MCF 10A (cell line): ENCODE results near the gene HAGHL. TPM values are rescaled to one million over a fixed set of nuclear protein-coding genes. Genes with fewer than 3 reads are reported as not detected.

Source experiments
- BruUV-seq: library from RNA; stranded (reverse); fragments of 400-500 nt; replicated peaks from 2 replicates; lab custom pipeline; 2021; lab: Mats Ljungman, UMichigan
- CTCF ChIA-PET: fragments of 300-600 bp; sonication (Branson Sonifier 250); formaldehyde crosslinking; extraction: SDS; loops from one replicate; lab custom pipeline; 2021; ENCODE audit warnings: antibody characterized with exemption, inconsistent platforms; lab: Yijun Ruan, JAX
- POLR2A ChIA-PET: fragments of 300-600, 350-650 bp; sonication (Branson Sonifier 250); formaldehyde crosslinking; extraction: SDS; loops from one replicate; lab custom pipeline; 2020; ENCODE audit warnings: antibody characterized with exemption, inconsistent platforms; lab: Yijun Ruan, JAX
- DNase-seq: peaks from one replicate; pipeline ENCODE4 v3.0.0-alpha.2; 2018; ENCODE audit not compliant: unreplicated experiment
- H3K27ac Mint-ChIP-seq: one replicate; pipeline ENCODE4 v1.8.0; 2022; ENCODE audit warnings: mild to moderate bottlenecking, low read depth, mixed read lengths; ENCODE audit not compliant: unreplicated experiment
- H3K27me3 Mint-ChIP-seq: one replicate; pipeline ENCODE4 v1.8.0; 2022; ENCODE audit warnings: mixed read lengths; ENCODE audit not compliant: insufficient read depth, unreplicated experiment
- H3K36me3 Mint-ChIP-seq: one replicate; pipeline ENCODE4 v1.8.0; 2022; ENCODE audit warnings: mild to moderate bottlenecking, moderate library complexity, mixed read lengths; ENCODE audit not compliant: insufficient read depth, unreplicated experiment
- H3K4me1 Mint-ChIP-seq: one replicate; pipeline ENCODE4 v1.8.0; 2022; ENCODE audit warnings: mixed read lengths; ENCODE audit not compliant: insufficient read depth, unreplicated experiment
- H3K4me3 Mint-ChIP-seq: one replicate; pipeline ENCODE4 v1.8.0; 2022; ENCODE audit warnings: mild to moderate bottlenecking, moderate library complexity, mixed read lengths; ENCODE audit not compliant: unreplicated experiment
- H3K9me3 Mint-ChIP-seq: one replicate; pipeline ENCODE4 v1.8.0; 2022; ENCODE audit warnings: mixed read lengths; ENCODE audit not compliant: unreplicated experiment
- intact Hi-C: fragments of 100-400 bp; cut with micrococcal nuclease; formaldehyde crosslinking; loops from 2 replicates; pipeline ENCODE4 v1.14.1; 2022
- microRNA-seq: library from miRNA; unstranded; fragments of <30 nt; microRNA quantifications from one replicate; pipeline ENCODE4 v1.2.0, GENCODE V29; 2022
- total RNA-seq: library from RNA; stranded (reverse); gene quantifications from 2 replicates; pipeline ENCODE4 v1.2.3, GENCODE V29; 2022
- TF ChIP-seq, protein P1 (sequence below): fragments of 200-600 bp; IDR thresholded peaks from one replicate; pipeline ENCODE4 v1.8.0; 2022; ENCODE audit warnings: antibody characterized with exemption, mild to moderate bottlenecking; ENCODE audit not compliant: unreplicated experiment

HAGHL gene
- total RNA-seq, 1 experiment from 2014 or later: 24.5 TPM

DNA sequence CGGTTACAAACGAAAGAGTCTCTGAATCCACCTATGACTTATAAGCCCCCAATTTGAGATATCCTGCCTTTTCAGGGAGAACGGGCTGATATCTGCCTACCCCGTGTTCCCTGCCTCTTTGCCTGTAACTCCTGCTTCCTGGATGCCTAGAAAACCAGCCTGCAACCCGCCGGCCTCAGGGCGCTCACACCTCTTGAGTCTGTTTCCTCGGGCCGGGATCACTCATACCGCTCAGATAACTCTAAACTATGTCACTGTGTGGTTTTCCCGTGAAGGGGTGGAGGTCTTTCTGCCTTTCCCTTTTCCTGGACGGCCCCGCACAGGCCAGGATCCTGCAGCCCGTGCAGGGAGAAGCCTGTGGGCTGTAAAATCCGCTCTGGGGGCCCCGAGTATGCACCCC, 50.9 kb downstream of the HAGHL start:
- Mint-ChIP-seq H3K27ac (no peak overlapping the region), H3K27me3 (no peaks in the 10 kb centered on the region), H3K36me3 (peaks cover 2% of the 10 kb centered on the region), H3K4me3 (no peak overlapping the region), H3K9me3 (no peaks in the 10 kb centered on the region), H3K4me1 (peaks cover under 1% of the 10 kb centered on the region)
- intact Hi-C loops: no loop called here
- ChIA-PET POLR2A (interaction anchor here (0.8 to 1.0 kb wide), 2 partner anchors 29 to 64 kb away, joined by 3 to 4 read pairs; no protein-coding TSS in a partner anchor), CTCF (no interaction called here)
- DNase-seq: no peak
- BruUV-seq: no TSS peak
- TF ChIP-seq, protein P1, sequence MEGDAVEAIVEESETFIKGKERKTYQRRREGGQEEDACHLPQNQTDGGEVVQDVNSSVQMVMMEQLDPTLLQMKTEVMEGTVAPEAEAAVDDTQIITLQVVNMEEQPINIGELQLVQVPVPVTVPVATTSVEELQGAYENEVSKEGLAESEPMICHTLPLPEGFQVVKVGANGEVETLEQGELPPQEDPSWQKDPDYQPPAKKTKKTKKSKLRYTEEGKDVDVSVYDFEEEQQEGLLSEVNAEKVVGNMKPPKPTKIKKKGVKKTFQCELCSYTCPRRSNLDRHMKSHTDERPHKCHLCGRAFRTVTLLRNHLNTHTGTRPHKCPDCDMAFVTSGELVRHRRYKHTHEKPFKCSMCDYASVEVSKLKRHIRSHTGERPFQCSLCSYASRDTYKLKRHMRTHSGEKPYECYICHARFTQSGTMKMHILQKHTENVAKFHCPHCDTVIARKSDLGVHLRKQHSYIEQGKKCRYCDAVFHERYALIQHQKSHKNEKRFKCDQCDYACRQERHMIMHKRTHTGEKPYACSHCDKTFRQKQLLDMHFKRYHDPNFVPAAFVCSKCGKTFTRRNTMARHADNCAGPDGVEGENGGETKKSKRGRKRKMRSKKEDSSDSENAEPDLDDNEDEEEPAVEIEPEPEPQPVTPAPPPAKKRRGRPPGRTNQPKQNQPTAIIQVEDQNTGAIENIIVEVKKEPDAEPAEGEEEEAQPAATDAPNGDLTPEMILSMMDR: no peak

DNA sequence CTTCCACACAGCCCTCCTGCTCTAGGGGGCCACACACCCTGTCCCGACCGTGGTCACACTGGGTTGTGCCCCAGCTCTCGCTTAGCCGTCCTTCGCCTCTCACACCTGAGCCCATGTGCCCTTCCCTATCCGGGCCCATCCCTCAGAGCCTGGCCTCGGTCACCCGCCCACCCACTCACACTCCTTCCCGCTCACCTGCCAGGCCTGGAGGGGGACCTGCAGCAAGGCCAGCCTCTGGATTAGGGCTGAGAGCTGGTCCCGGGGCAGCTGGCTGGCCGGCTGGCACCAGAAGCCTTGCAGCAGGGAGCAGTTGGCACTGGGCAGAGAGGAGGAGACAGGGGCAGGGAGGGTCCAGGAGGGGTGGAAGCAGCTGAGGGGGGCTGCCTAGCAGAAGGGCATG, 51.5 kb downstream of the HAGHL start:
- no peaks in the 10 kb centered on the region for H3K9me3 Mint-ChIP-seq
- no TSS peak for BruUV-seq
- peaks cover 8% of the 10 kb centered on the region for H3K36me3 Mint-ChIP-seq
- ChIA-PET CTCF (interaction anchor here (0.6 to 0.7 kb wide), 2 partner anchors 9 to 17 kb away, joined by 3 to 5 read pairs; no protein-coding TSS in a partner anchor), POLR2A (interaction anchor here (0.8 to 1.0 kb wide), 2 partner anchors 29 to 64 kb away, joined by 3 to 4 read pairs; no protein-coding TSS in a partner anchor)
- TF ChIP-seq, protein P1: no peak
- H3K27me3 Mint-ChIP-seq: no peaks in the 10 kb centered on the region
- H3K4me1 Mint-ChIP-seq: peaks cover 7% of the 10 kb centered on the region
- DNase-seq: no peak
- H3K4me3 Mint-ChIP-seq: no peak overlapping the region
- H3K27ac Mint-ChIP-seq: no peak overlapping the region
- intact Hi-C loops: no loop called here

DNA sequence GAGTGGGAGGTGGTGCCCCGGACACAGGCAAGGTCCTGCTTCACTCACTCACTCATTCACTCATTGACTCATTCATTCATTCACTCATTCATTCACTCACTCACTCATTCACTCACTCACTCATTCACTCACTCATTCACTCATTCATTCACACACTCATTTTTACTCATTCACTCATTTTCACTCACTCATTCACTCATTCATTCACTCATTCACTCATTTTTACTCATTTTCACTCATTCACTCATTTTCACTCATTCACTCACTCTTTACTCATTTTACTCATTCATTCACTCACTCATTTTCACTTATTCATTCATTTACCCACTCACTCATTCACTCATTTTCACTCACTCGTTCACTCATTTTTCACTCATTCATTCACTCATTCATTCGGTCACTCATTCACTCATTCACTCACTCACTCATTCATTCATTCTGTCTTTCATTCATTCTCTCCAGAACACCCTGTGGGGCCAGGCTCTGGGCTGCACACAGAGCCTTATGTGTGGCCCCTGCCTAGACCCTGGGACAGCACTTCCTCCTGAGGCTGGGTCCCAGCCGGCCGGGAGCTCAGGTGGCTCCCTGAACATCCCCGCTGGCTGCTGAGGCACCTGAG, 52.1 kb downstream of the HAGHL start:
- no TSS peak for BruUV-seq

More for the DNA sequence above, 52.1 kb downstream of the HAGHL start:
- Mint-ChIP-seq H3K27me3 (no peaks in the 10 kb centered on the region), H3K4me3 (no peak overlapping the region), H3K9me3 (no peaks in the 10 kb centered on the region), H3K4me1 (peaks cover 9% of the 10 kb centered on the region), H3K27ac (no peak overlapping the region), H3K36me3 (peaks cover 12% of the 10 kb centered on the region)
- DNase-seq: no peak
- intact Hi-C loops: no loop called here
- TF ChIP-seq, protein P1: no peak
- ChIA-PET POLR2A (interaction anchor here (1.0 kb wide), 1 partner anchor 65 kb away, joined by 3 read pairs; no protein-coding TSS in a partner anchor), CTCF (interaction anchor here (0.6 to 0.7 kb wide), 3 partner anchors 9 to 35 kb away, joined by 3 to 5 read pairs (median 3); no protein-coding TSS in a partner anchor)

Small RNA genes within 50 kb of the gene (microRNA-seq; reads per million reads assigned to microRNA genes)
- not detected for gene MIR662

Other genes starting within 250 kb of the HAGHL start
- 68.2 and 81.1 TPM in 2 replicates for gene CAPN15, start 199.4 kb upstream of the HAGHL start, total RNA-seq
- gene PRR35, start 166.7 kb upstream of the HAGHL start, total RNA-seq: not detected in 2 replicates
- not detected in 2 replicates for gene NHLRC4, start 160.1 kb upstream of the HAGHL start, total RNA-seq
- gene PIGQ, start 157.1 kb upstream of the HAGHL start, total RNA-seq: 45.6 and 47.4 TPM in 2 replicates
- 17.1 and 17.7 TPM in 2 replicates for gene RAB40C, start 137.0 kb upstream of the HAGHL start, total RNA-seq
- gene WFIKKN1, start 96.1 kb upstream of the HAGHL start, total RNA-seq: 0.14 and 0.17 TPM in 2 replicates
- 104 and 106 TPM in 2 replicates for gene METTL26, start 90.8 kb upstream of the HAGHL start, total RNA-seq
- 43.6 and 44.6 TPM in 2 replicates for gene MCRIP2, start 85.3 kb upstream of the HAGHL start, total RNA-seq
- 40.4 and 47.9 TPM in 2 replicates for gene WDR90, start 77.7 kb upstream of the HAGHL start, total RNA-seq
- 110 and 118 TPM in 2 replicates for gene RHOT2, start 59.0 kb upstream of the HAGHL start, total RNA-seq
- 3.0 and 4.5 TPM in 2 replicates for gene RHBDL1, start 51.4 kb upstream of the HAGHL start, total RNA-seq
- 99.3 and 124 TPM in 2 replicates for gene STUB1, start 46.7 kb upstream of the HAGHL start, total RNA-seq
- 23.6 and 33.4 TPM in 2 replicates for gene JMJD8, start 42.8 kb upstream of the HAGHL start, total RNA-seq
- gene WDR24, start 36.7 kb upstream of the HAGHL start, total RNA-seq: 12.2 and 13.9 TPM in 2 replicates
- 40.5 and 48.2 TPM in 2 replicates for gene FBXL16, start 21.3 kb upstream of the HAGHL start, total RNA-seq
- gene METRN, start 12.0 kb upstream of the HAGHL start, total RNA-seq: 56.3 and 69.5 TPM in 2 replicates
- gene ANTKMT, start 6.0 kb upstream of the HAGHL start, total RNA-seq: 54.7 and 55.8 TPM in 2 replicates
- 4.6 and 6.0 TPM in 2 replicates for gene CCDC78, start 663 bp upstream of the HAGHL start, total RNA-seq
- gene CIAO3, start 13.9 kb downstream of the HAGHL start, total RNA-seq: 28.5 and 31.1 TPM in 2 replicates
- 18.1 and 25.2 TPM in 2 replicates for gene MSLN, start 33.6 kb downstream of the HAGHL start, total RNA-seq
- gene RPUSD1, start 61.3 kb downstream of the HAGHL start, total RNA-seq: 19.8 and 24.9 TPM in 2 replicates
- 22.7 and 30.9 TPM in 2 replicates for gene CHTF18, start 61.5 kb downstream of the HAGHL start, total RNA-seq
- not detected in 2 replicates for gene GNG13, start 73.6 kb downstream of the HAGHL start, total RNA-seq
- 9.9 and 11.2 TPM in 2 replicates for gene LMF1, start 243.9 kb downstream of the HAGHL start, total RNA-seq